HG03558 (cell line): Measurements from ENCODE around the gene KIF14.
A peak's percentile ranks its signal among the peaks of the same experiment; 100 is the strongest.
"Not testable (repeated sequence)": the region's sequence is repeated elsewhere in the genome, so short reads cannot be mapped to it uniquely, and the experiment has no call there.

Source experiments
- ATAC-seq: cut with Tn5 transposase; IDR thresholded peaks from one replicate; pipeline ENCODE4 v1.9.1; 2021; ENCODE audit warnings: moderate number of reproducible peaks; ENCODE audit not compliant: unreplicated experiment; ENCODE audit errors: extremely low read depth

Gene KIF14

DNA sequence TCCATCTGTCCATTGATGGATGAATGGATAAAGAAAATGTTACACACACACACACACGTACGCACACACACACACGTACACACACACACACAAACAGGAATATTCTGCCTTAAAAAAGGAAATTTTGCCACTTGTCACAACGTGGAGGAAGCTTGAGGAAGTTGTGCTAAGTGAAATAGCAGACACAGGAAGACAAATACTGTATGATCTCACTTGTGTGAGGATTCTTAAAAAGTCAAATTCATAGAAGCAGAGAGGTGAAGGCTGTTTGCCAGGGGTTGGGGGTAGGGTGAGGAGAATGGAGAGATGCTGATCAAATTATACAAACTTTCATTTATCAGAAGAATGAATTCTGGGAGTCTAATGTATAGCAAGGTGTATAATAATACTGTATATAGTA, 73.2 kb downstream of the KIF14 start:
- ATAC-seq, result no peak

DNA sequence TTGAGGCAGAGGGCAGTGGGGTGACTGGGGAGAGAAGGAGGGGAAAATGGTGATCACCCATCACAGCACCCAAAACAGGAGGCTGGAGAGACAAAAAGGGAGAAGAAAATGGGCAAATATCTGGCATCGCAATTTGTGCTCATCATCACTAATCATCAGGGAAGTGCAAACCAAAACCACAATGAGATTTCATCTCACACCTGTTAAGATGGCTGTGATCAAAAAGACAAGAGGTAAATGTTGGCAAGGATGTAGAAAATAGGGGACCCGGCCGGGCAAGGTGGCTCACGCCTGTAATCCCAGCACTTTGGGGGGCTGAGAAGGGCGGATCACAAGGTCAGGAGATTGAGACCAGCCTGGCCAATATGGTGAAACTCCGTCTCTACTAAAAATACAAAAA, 74.0 kb downstream of the KIF14 start:
- ATAC-seq, result no peak

DNA sequence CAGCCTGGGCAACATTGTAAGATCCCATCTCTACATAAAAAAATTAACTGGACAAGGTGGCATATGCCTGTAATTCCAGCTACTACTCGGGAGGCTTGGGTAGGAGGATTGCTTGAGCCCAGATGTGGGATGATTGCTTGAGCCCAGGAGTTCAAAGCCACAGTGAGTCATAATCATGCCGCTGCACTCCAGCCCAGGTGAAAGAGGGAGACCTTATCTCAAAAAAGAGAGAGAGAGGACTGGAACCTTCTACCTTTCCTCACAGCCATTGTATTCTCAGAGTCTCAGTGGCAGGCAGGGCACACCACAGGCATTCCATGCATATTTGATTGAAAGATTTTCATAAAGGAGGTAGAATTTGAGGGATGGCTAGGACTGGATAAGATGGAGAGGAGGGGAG, 78.4 kb downstream of the KIF14 start:
- ATAC-seq, result no peak

DNA sequence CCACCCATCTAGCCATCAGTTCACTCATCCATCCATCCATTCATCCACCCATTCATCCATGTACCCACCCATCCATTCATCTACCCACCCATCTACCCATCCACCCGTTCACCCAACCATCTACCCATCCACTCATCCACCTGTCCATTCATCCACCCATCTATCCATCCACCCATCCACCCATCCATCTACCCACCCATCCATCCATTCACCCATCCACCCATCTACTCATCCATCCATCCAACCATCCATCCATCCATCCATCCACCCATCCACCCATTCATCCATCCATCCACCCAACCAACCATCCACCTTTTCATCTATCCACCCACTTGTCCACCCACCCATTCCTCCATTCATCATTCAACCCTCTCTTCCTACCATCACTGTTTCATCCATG, 80.3 kb downstream of the KIF14 start:
- no peak for ATAC-seq

DNA sequence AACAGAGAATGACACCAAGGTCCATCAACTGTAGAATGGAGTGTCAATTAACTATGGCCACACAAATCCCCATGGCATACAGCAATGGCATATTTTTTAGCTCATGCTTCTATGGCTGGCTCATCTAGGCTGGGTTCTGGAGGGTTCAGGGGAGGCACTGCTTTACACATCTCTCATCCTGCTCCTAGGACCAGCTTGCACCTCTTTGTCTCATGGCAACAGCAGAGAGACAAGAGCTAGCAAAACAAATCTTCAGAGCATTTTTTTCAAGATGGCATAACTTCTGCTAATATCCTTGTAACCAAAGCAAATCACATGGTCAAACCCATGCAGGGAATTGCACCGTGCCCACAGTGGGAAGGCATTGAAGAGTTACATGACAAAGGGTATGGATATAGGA, 82.4 kb downstream of the KIF14 start:
- no peak for ATAC-seq

DNA sequence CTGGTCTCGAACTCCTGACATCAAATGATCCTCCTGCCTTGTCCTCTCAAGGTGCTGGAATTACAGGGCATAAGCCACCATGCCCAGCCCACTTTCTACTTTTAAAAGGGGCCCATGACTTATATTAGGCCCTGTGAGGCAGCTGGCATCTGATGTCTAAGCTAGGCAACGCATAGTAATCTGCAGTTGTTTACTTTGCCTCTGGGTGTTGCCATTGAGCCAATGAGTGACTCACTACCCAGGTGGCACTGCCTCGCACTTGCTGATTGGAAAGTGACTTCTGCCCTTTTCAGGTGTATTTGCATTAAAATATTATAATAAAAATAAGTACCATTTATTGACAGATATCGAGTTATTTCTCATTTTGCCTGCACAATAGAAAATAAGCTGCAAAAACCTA, 84.9 kb downstream of the KIF14 start:
- no peak for ATAC-seq

DNA sequence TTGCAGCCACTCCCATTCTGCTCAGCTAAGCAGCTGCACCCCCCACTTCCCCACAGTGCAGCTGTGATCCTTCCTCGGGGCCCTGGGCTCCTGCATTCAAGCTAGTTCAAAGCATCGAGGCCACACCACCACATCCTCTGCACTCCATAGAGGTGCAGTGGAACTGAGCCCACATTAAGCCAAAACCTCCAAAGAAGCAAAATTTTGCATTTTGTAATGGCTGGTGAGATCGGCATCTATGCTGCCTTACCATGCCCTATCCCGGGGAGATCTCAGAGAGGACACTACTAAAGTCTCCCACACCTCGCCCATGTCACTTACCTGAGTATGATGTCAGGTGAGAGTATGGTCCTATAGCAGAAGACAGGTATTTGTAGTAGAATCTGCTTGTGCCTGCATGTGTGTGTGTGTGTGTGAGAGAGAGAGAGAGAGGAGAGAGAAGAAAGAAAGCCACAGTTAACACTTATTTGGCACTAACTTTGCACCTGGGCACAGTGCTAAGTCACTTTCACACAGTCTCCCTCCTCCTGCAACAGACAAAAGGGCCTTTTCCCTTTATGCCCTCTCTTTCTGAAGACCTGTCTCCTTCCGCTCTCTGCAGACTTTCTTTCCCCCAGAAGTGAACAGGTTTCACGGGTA, 89.8 kb downstream of the KIF14 start:
- no peak for ATAC-seq

DNA sequence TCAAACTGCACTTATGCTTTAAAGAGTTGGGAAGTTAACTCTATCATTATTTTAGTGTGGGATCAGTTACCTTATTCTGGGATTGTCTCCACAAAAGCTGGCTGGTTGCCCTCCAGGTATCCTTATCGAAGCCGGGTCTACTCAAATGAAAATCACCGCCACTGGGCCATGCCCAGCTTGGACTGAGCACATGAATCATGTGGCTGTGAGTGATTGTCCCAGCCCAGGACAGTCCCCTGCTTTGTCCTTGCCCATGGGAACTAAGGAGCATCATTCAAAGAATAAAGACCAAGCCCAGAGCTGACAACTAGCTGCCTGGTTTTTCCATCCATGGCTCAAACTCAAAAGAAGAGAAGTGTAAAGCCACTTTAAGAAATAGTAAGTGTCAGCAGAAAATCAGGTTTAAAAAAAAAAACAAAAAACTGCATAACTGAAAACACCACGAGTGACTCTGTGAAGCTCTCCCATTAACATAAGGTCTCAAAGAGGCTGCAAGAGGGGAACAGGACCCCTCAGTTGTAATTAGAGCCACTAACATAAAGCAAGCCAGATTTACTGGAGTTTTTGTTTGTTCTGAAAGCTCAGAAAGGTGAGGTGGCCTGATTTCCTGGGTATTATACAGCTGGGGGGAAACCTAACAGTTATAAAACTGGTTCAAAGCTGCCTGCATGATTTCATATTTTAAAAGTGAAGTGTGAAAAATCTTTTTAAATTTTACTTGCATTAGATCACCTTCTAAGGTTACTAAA, 91.5 kb downstream of the KIF14 start:
- no peak for ATAC-seq

DNA sequence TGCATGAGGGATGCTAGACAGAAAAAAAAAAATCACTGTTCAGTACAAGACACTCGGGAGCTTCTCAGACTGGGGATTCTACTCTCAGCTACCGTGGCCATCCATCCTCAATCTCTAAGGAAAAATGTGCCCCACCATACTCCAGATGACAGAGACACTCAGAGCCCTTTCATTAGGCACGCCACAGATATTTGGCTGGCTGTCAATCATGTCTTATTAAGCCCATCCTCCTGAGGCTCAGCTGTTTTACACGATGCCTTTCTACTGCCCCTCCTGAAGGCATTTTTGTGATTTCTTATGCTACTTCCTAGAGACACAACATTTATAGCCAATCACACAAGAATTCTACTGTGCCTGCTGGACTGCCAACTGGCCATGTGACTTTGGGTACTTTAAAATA, 92.9 kb downstream of the KIF14 start:
- no peak for ATAC-seq

DNA sequence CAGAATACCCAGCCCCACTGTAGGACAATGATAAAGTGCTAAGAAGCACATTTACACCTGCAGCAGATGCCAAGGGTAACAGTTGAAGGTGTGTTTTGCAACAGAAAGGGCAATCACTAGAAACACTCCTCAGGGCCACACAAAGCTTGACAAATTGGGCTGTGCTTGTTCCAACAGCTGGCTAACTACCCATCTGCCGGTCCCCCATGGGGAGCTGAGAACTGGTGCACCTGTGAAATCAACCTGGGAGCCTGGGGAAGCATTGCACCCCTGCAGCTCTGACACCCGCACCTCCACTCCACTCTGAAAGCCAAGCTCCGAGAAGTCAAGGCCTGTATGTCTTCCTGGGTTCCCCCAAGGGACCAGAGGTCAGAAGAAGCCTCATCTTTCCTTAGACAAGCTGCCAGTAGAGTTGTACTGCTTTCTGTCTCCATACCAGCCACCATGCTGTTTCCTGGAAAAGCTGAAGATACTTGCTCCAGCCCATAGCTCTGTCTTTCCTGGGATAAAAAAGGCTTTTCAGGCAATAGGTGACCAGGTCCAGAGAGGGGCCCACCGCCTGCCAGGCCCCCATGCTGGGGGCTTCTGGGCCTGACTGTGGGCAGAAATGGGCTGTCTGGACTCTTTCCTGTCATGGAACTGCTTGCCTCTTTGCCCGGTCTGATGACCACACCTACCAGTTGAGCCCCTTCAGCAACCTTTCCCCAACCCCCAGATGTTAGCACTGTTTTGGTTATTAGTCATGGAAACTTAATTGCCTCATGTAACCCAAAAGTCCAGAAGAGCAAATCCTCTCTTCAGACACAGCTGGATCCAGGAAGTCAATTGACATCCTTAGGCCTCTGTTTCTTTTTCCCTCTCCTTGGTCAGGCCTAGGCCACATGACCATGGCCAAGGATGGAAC, 93.6 kb downstream of the KIF14 start:
- no peak for ATAC-seq

DNA sequence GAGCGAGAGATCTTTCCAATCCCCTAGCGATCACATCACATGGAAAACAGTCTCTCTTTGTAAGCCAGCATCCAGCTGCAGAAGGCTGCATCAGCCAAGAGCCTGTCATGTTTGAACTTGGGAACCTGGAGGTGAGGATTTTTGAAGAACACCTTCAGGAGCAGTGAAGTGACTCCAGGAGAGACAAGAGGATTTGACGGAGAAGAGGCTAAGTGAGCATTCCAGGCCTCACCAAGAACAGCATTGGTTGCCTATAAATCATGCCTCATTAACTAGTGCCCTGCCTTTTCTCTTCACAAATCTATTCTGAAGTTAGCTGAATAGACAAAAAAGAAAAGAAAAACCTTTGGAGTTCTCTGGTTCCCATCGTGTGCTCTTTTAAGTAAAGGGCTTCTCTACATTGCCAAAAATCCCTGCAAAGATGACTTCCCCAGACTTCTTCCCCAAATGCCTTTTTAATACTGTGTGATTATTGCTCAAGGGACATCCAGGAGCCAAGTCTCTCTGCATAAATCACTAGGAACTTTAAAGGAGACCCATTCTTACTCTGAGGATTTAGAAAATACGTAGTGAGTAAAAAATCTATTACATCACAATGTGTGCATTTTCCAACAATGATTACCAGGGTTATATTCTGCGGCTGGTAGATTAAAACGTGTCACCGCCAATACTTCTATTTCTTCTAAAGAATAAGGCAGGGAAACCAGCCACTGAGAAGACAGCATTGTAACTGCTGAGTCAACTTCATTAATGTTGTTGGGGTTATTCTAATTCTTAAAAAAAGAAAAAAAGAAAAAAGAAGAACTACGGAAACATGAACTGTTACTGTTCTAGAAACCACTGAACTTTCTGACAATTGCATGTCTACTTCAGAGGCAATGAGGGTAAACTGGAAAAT, 95.2 kb downstream of the KIF14 start:
- no peak for ATAC-seq

DNA sequence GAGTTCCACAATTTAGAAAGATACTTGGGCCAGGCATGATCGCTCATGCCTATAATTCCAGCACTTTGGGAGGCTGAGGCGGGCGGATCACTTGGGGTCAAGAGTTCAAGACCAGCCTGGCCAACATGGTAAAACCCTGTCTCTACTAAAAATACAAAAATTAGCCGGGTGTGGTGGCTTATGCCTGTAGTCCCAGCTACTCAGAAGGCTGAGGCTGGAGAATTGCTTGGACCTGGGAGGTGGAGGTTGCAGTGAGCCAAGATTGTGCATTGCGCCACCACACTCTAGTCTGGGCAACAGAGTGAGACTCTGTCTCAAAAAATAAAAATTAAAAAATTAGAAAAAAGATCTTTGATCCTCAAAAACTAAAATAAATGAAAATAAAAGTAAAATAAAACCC, 96.0 kb downstream of the KIF14 start:
- ATAC-seq, result not testable (repeated sequence)

DNA sequence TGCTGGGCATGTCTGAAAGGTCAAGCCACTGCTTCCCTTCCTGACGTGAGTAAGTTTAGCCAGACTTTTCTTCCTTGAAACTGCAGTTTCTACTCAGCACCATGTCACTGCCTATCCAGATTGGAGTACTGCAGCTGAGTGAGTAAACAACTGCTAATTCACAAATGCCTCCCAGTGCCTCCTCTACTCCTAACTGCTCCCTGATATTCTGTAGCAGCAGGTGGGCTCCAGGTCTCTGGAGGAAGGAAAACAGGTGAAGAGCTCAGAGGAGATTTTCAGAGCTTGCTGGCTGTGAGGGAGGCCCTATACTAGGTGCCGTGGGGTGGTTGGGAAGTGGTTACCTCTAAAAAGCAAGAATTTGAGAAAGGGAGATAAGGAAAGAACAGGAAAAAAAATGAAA, 96.5 kb downstream of the KIF14 start:
- ATAC-seq, result no peak

DNA sequence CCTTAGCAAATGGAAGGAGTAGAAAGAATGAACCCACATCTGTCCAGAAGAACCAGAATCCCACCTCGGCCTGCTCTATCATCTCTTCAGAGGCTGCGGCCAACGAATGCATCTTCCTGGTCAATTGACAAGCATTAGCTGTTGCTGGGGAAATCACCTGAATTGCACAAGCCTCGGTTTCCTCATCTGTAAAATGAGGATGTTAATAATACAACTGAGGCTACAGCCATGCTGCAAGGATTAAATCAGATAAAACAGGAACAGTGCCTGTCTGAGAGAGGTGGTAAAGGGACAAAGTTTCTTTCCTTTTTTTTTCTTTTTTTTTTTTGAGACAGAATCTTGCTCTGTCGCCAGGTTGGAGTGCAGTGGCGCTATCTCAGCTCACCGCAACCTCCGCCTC, 99.8 kb downstream of the KIF14 start:
- no peak for ATAC-seq

DNA sequence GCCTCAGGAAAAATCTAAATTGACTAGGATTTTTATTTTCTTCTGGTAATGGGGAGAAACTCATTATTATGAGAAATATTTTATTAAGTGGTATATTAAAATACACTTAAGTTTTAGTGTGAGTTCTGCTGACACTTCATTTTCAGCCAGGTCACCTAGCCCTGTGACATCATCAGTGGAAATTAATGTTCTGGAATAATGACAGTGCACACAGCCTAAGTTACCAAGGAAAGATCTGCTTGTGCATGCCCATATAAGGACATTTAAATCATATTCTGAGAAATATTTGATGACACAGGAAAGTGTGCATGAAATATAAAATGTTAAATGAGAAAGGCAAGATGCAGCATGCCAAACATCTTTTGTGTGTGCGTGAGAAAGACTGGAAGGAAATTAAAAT, 102.0 kb downstream of the KIF14 start:
- ATAC-seq, result no peak

DNA sequence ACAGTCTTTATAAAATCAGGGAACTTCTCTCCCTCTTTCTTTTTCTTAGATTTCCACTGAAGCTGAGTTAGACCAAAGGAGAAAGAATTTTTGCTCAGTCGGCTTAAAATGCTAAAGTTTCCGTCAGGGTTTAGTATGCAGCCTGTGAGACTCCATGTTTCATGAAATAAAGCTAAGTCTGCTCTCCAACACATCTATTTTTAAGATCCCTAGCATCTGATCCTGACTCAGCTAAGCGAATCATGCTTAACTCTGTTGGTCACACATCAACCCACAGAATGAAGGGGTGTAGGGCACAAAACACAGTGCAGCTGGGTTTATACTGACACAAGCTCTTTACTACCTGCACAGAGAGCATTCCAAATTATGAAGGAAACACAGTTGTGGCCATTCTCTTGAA, 108.4 kb downstream of the KIF14 start:
- ATAC-seq, result no peak

DNA sequence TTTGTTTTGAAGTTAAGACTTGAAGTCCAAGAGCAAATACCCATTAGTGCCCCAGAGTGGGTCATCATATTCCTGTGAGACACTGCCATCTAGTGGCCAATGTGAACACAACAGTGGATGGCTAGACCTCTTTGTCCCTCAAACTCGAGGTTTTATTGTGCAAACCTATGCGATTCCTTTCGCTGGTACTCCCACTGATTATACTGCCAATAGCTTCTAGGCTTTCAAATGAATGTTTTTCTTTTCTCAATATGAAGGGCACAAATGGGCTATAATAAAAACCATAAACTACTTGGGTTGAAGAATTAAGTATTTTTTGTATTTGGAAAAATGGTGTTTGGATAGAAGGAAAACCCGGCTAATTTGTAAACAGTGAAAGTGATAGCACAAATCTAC, 110.3 kb downstream of the KIF14 start:
- ATAC-seq, result peak; percentile 72

DNA sequence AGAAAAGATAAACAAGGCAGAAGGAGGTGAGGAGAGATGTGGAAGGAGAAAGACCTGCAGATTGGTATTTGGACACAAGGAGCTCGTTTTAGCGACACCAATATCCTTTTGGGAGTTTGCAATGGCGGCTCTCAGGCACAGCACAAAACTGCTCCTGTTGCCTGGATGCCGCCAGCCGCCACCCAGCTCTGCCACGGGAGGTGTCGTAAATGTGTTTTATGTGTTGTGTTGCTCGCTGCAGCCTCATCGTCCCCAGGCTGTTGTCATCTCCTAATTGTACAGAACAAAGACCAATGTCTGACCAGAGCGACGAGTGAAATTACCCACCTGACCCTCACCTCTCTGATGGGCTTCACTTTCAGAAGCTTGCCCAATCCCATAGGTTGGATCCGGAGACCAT, 114.1 kb downstream of the KIF14 start:
- ATAC-seq, result no peak

DNA sequence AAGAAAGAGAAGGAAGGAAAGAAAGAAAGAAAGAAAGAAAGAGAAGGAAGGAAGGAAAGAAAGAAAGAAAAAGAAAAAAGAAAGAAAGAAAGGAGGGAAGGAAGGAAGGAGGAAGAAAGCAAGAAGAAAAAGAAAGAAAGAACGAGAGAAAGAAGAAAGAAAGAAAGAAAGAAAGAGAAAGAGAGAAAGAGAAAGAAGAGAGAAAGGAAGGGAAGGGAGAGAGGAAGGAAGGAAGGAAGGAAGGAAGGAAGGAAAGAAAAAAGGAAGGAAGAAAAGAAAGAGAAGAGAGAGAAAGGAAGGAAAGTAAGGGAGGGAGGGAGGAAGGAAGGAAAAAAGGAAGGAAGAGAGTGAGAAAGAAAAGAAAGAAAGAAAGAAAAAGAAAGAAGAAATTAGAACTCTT, 115.3 kb downstream of the KIF14 start:
- ATAC-seq, result no peak
